OCI-LY1 (cell line): Measurements from ENCODE around the gene CCDC181.

ENCODE experiments used
- CTCF ChIP-seq: fragments of 200-600 bp; sonication (generic), shearing (Covaris generic); IDR thresholded peaks from 2 replicates; pipeline ENCODE4 v1.5.1; 2017; ENCODE audit warnings: mild to moderate bottlenecking, antibody characterized with exemption, low read length, moderate library complexity, mixed read lengths
- EZH2 ChIP-seq: fragments of 200-600 bp; sonication (generic), shearing (Covaris generic); IDR thresholded peaks from 2 replicates; pipeline ENCODE4 v1.8.0; 2017; ENCODE audit warnings: borderline replicate concordance, mixed run types, mild to moderate bottlenecking, antibody characterized with exemption, low read length, moderate library complexity, mixed read lengths

- TF ChIP-seq CTCF (no peak), EZH2 (no peak)
Observed at GRCh38 chr1:169392406-169392805, 34.9 kb downstream of the CCDC181 start.
